Neuronal stem cell (in vitro differentiated cells): ENCODE data around the gene LDB2.

Experiments used
- DNase-seq: peaks from one replicate; pipeline ENCODE4 v3.0.0-alpha.2; 2013; ENCODE audit warnings: low spot score
- H2AFZ ChIP-seq: one replicate; pipeline ENCODE4 v1.6.1; 2013; ENCODE audit warnings: mild to moderate bottlenecking, low read length, inconsistent platforms
- H2AK5ac ChIP-seq: 2 replicates; pipeline ENCODE4 v1.6.1; 2013; ENCODE audit warnings: low read depth, mild to moderate bottlenecking, inconsistent platforms, low read length, moderate library complexity, mixed read lengths
- H2BK120ac ChIP-seq: 2 replicates; pipeline ENCODE4 v1.6.1; 2013; ENCODE audit warnings: low read depth, mild to moderate bottlenecking, inconsistent platforms, low read length, moderate library complexity, mixed read lengths
- H2BK12ac ChIP-seq: one replicate; pipeline ENCODE4 v1.6.1; 2013; ENCODE audit warnings: low read length, inconsistent platforms
- H2BK15ac ChIP-seq: 2 replicates; pipeline ENCODE4 v1.6.1; 2013; ENCODE audit warnings: mild to moderate bottlenecking, low read length, inconsistent platforms, mixed read lengths
- H2BK5ac ChIP-seq: one replicate; pipeline ENCODE4 v1.6.1; 2013; ENCODE audit warnings: inconsistent platforms, mild to moderate bottlenecking, low read length, moderate library complexity
- H3K14ac ChIP-seq: one replicate; pipeline ENCODE4 v1.6.1; 2013; ENCODE audit warnings: low read length, inconsistent platforms
- H3K18ac ChIP-seq: 2 replicates; pipeline ENCODE4 v1.6.1; 2013; ENCODE audit warnings: low read length, inconsistent platforms
- H3K23ac ChIP-seq: 2 replicates; pipeline ENCODE4 v1.6.1; 2013; ENCODE audit warnings: low read depth, mild to moderate bottlenecking, mixed read lengths, low read length, inconsistent platforms; ENCODE audit not compliant: poor library complexity
- H3K27ac ChIP-seq: replicated peaks from 3 replicates; pipeline ENCODE4 v1.5.1; 2013; ENCODE audit warnings: low read length, inconsistent platforms
- H3K27me3 ChIP-seq, 3 experiments: 2 replicates each; pipeline ENCODE4 v1.6.1; 2013; ENCODE audit warnings: low read length in 3 of 3, mild to moderate bottlenecking in 2 of 3, inconsistent platforms in 1 of 3, low read depth in 1 of 3, mixed read lengths in 1 of 3, moderate library complexity in 1 of 3; ENCODE audit not compliant: control insufficient read depth in 3 of 3, insufficient read depth in 3 of 3
- H3K36me3 ChIP-seq, 2 donors: replicated peaks in 1 of 2; 2 replicates each; pipeline ENCODE4 v1.6.1; 2013; ENCODE audit warnings: low read length in 2 of 2; ENCODE audit not compliant: control insufficient read depth in 2 of 2, insufficient read depth in 2 of 2
- H3K4ac ChIP-seq: 2 replicates; pipeline ENCODE4 v1.6.1; 2013; ENCODE audit warnings: inconsistent platforms, mild to moderate bottlenecking, low read length, moderate library complexity
- H3K4me1 ChIP-seq, 2 donors: 1 replicate in 1 of 2; 2 replicates in 1 of 2; pipeline ENCODE4 v1.6.1; 2013; ENCODE audit warnings: low read length in 2 of 2, low read depth in 1 of 2; ENCODE audit not compliant: control insufficient read depth in 2 of 2, insufficient read depth in 1 of 2
- H3K4me2 ChIP-seq: one replicate; pipeline ENCODE4 v1.6.1; 2013; ENCODE audit warnings: mild to moderate bottlenecking, low read length, inconsistent platforms; ENCODE audit not compliant: insufficient read depth, poor library complexity, severe bottlenecking
- H3K4me3 ChIP-seq, 2 donors: 2 replicates each; pipeline ENCODE4 v1.5.1; 2013; ENCODE audit warnings: low read length in 2 of 2, mild to moderate bottlenecking in 2 of 2, inconsistent platforms in 1 of 2, moderate library complexity in 1 of 2
- H3K79me1 ChIP-seq: one replicate; pipeline ENCODE4 v1.6.1; 2013; ENCODE audit warnings: low read depth, mild to moderate bottlenecking, inconsistent platforms, low read length, moderate library complexity
- H3K9ac ChIP-seq: one replicate; pipeline ENCODE4 v1.6.1; 2013; ENCODE audit warnings: mild to moderate bottlenecking, low read depth, low read length, inconsistent platforms; ENCODE audit not compliant: poor library complexity
- H3K9me3 ChIP-seq, 2 donors: replicated peaks in 1 of 2; 2 replicates each; pipeline versions ENCODE3 to v1.6.1; 2013; ENCODE audit warnings: low read length in 2 of 2, mild to moderate bottlenecking in 2 of 2, inconsistent platforms in 1 of 2, low read depth in 1 of 2, mixed read lengths in 1 of 2, moderate library complexity in 1 of 2; ENCODE audit not compliant: control insufficient read depth in 2 of 2, insufficient read depth in 1 of 2
- H4K8ac ChIP-seq: one replicate; pipeline ENCODE4 v1.6.1; 2013; ENCODE audit warnings: low read depth, mild to moderate bottlenecking, inconsistent platforms, low read length, moderate library complexity
- H4K91ac ChIP-seq: one replicate; pipeline ENCODE4 v1.6.1; 2013; ENCODE audit warnings: low read length, low read depth, mild to moderate bottlenecking, inconsistent platforms; ENCODE audit not compliant: poor library complexity
- WGBS, 2 donors: extraction: QIAGEN DNeasy Blood & Tissue Kit; methylation state at CpG; one replicate each; pipeline ENCODE4 v1.1.7; 2013; ENCODE audit warnings: missing lambda C conversion rate in 2 of 2, mixed read lengths in 1 of 2; ENCODE audit not compliant: insufficient read length in 2 of 2, insufficient replicate concordance in 1 of 2; ENCODE audit errors: extremely low coverage in 2 of 2; 5-methylcytosine and 5-hydroxymethylcytosine counted together

Gene LDB2

GRCh38 chr4:16704489-16704888, 194.0 kb downstream of the LDB2 start:
- H3K4ac ChIP-seq, result no peak overlapping the region
- no peak overlapping the region for H4K8ac ChIP-seq
- H3K4me1 ChIP-seq, result no peaks in the 10 kb centered on the region
- WGBS, 2 donors, result no CpG with 5 or more reads among the region's 2 CpGs
- no peak for DNase-seq
- no peak overlapping the region for H3K18ac ChIP-seq
- no peak overlapping the region for H2BK12ac ChIP-seq
- no peaks in the 10 kb centered on the region for H3K9me3 ChIP-seq
- no peak overlapping the region for H3K27ac ChIP-seq
- no peaks in the 10 kb centered on the region for H3K27me3 ChIP-seq
- H3K36me3 ChIP-seq, result no peaks in the 10 kb centered on the region
- no peak overlapping the region for H4K91ac ChIP-seq
- H3K79me1 ChIP-seq, result no peaks in the 10 kb centered on the region
- H3K9ac ChIP-seq, result no peak overlapping the region
- H3K4me2 ChIP-seq, result no peak overlapping the region
- H3K4me3 ChIP-seq, result no peak overlapping the region
- H2AFZ ChIP-seq, result no peak overlapping the region
- H3K14ac ChIP-seq, result no peak overlapping the region
- H2BK120ac ChIP-seq, result no peak overlapping the region
- H2AK5ac ChIP-seq, result no peak overlapping the region
- H3K23ac ChIP-seq, result no peak overlapping the region
- no peak overlapping the region for H2BK15ac ChIP-seq
- H2BK5ac ChIP-seq, result no peak overlapping the region

- Histone ChIP-seq H3K4me3 (no peak overlapping the region), H3K9ac (no peak overlapping the region), H2AFZ (no peak overlapping the region), H3K27ac (no peak overlapping the region), H3K4me2 (no peak overlapping the region), H3K4ac (no peak overlapping the region), H2AK5ac (no peak overlapping the region), H3K27me3 (no peaks in the 10 kb centered on the region), H3K18ac (no peak overlapping the region), H2BK15ac (no peak overlapping the region), H2BK12ac (no peak overlapping the region), H4K91ac (no peak overlapping the region), H3K4me1 (peaks cover 0 to 15% of the 10 kb centered on the region in 2 donors), H3K79me1 (no peaks in the 10 kb centered on the region), H2BK120ac (no peak overlapping the region), H4K8ac (no peak overlapping the region), H3K14ac (no peak overlapping the region), H2BK5ac (no peak overlapping the region), H3K23ac (no peak overlapping the region), H3K36me3 (no peaks in the 10 kb centered on the region), H3K9me3 (no peaks in the 10 kb centered on the region)
- no CpG with 5 or more reads among the region's 1 CpG for WGBS, 2 donors
- DNase-seq, result no peak
Observed at GRCh38 chr4:16695896-16696295, 202.5 kb downstream of the LDB2 start.

GRCh38 chr4:16694884-16695276, 203.6 kb downstream of the LDB2 start:
- H3K4me1 ChIP-seq, result peaks cover 0 to 15% of the 10 kb centered on the region in 2 donors
- H4K91ac ChIP-seq, result no peak overlapping the region
- no peak overlapping the region for H3K23ac ChIP-seq
- H3K4me2 ChIP-seq, result no peak overlapping the region
- H3K27me3 ChIP-seq, result no peaks in the 10 kb centered on the region
- H3K4me3 ChIP-seq, result no peak overlapping the region
- H3K79me1 ChIP-seq, result no peaks in the 10 kb centered on the region
- no peak overlapping the region for H2BK15ac ChIP-seq
- no peak overlapping the region for H3K27ac ChIP-seq
- H2BK5ac ChIP-seq, result no peak overlapping the region
- H3K4ac ChIP-seq, result no peak overlapping the region
- no peak for DNase-seq
- H3K14ac ChIP-seq, result no peak overlapping the region
- H2BK12ac ChIP-seq, result no peak overlapping the region
- H3K9ac ChIP-seq, result no peak overlapping the region
- no peaks in the 10 kb centered on the region for H3K9me3 ChIP-seq
- WGBS, 2 donors, result no CpG with 5 or more reads among the region's 4 CpGs
- H2AFZ ChIP-seq, result no peak overlapping the region
- no peak overlapping the region for H4K8ac ChIP-seq
- no peak overlapping the region for H2BK120ac ChIP-seq
- H3K18ac ChIP-seq, result no peak overlapping the region
- H2AK5ac ChIP-seq, result no peak overlapping the region
- no peaks in the 10 kb centered on the region for H3K36me3 ChIP-seq

GRCh38 chr4:16694173-16694883, 204.1 kb downstream of the LDB2 start:
- Histone ChIP-seq H4K8ac (no peak overlapping the region), H3K4me3 (no peak overlapping the region), H2AK5ac (no peak overlapping the region), H2BK120ac (no peak overlapping the region), H3K14ac (no peak overlapping the region), H2BK15ac (no peak overlapping the region), H2BK12ac (no peak overlapping the region), H3K4me1 (peaks cover 0 to 15% of the 10 kb centered on the region in 2 donors), H3K9me3 (no peaks in the 10 kb centered on the region), H3K79me1 (no peaks in the 10 kb centered on the region), H3K23ac (no peak overlapping the region), H3K9ac (no peak overlapping the region), H2AFZ (no peak overlapping the region), H3K36me3 (no peaks in the 10 kb centered on the region), H3K18ac (no peak overlapping the region), H3K4me2 (no peak overlapping the region), H2BK5ac (no peak overlapping the region), H3K27me3 (no peaks in the 10 kb centered on the region), H4K91ac (no peak overlapping the region), H3K27ac (peak overlapping the region; percentile 24), H3K4ac (no peak overlapping the region)
- WGBS, 2 donors, result no CpG with 5 or more reads among the region's 13 CpGs
- DNase-seq, result no peak
